HepG2 (cell line): ENCODE results near the gene HYOU1. TPM values are rescaled to one million over a fixed set of nuclear protein-coding genes. Genes with fewer than 3 reads are reported as not detected.

ENCODE experiments used
- BHLHE40 ChIP-seq: IDR thresholded peaks from 2 replicates; pipeline ENCODE4 v1.6.1; 2011; ENCODE audit warnings: low read length, improper control_type of control experiment
- CREB3 ChIP-seq: sonication (generic); formaldehyde crosslinking; IDR thresholded peaks from 2 replicates; pipeline ENCODE4 v1.5.0; 2020; ENCODE audit warnings: missing genetic modification reagents
- ELK4 ChIP-seq: sonication (generic); formaldehyde crosslinking; IDR thresholded peaks from 2 replicates; pipeline ENCODE4 v1.9.0; 2021; ENCODE audit warnings: missing genetic modification reagents, borderline replicate concordance
- HMGXB4 ChIP-seq, 2 experiments: sonication (generic) in 1 of 2; formaldehyde crosslinking in 1 of 2; IDR thresholded peaks; 2 replicates each; pipeline versions ENCODE4 v1.4.0 to v1.6.1; 2018 to 2020; ENCODE audit warnings: missing genetic modification reagents in 2 of 2, borderline replicate concordance in 1 of 2, low read depth in 1 of 2, mild to moderate bottlenecking in 1 of 2, missing biosample characterization in 1 of 2
- NFRKB ChIP-seq: fragments of 450-650 bp; IDR thresholded peaks from 2 replicates; pipeline ENCODE4 v1.6.1; 2017
- PAF1 ChIP-seq: IDR thresholded peaks from 2 replicates; pipeline ENCODE4 v1.6.1; 2016; ENCODE audit warnings: missing genetic modification reagents, missing compliant biosample characterization
- PHF5A ChIP-seq: IDR thresholded peaks from one replicate; pipeline ENCODE4 v1.6.1; 2018; ENCODE audit warnings: low read depth, missing genetic modification reagents; ENCODE audit not compliant: unreplicated experiment
- RFX5 ChIP-seq: IDR thresholded peaks from 2 replicates; pipeline ENCODE4 v1.6.1; 2011; ENCODE audit warnings: low read depth, low read length, improper control_type of control experiment
- SMAD9 ChIP-seq: sonication (generic); formaldehyde crosslinking; IDR thresholded peaks from 2 replicates; pipeline ENCODE4 v1.5.1; 2020; ENCODE audit warnings: mild to moderate bottlenecking, missing genetic modification reagents
- SOX13 ChIP-seq, 3 experiments: fragments of 450-650 bp in 1 of 3; sonication (generic) in 1 of 3; formaldehyde crosslinking in 1 of 3; IDR thresholded peaks in 2 of 3; conservative IDR thresholded peaks in 1 of 3; 2 replicates each; pipeline versions ENCODE4 v1.5.0 to v1.6.1; 2016 to 2020; ENCODE audit warnings: antibody characterized with exemption in 1 of 3, mild to moderate bottlenecking in 1 of 3, missing compliant biosample characterization in 1 of 3, missing genetic modification reagents in 1 of 3, moderate library complexity in 1 of 3
- SP140L ChIP-seq: sonication (generic); formaldehyde crosslinking; IDR thresholded peaks from 2 replicates; pipeline ENCODE4 v1.4.0; 2020; ENCODE audit warnings: missing genetic modification reagents, borderline replicate concordance
- THAP8 ChIP-seq: sonication (generic); formaldehyde crosslinking; IDR thresholded peaks from 2 replicates; pipeline ENCODE4 v1.5.1; 2020; ENCODE audit warnings: missing genetic modification reagents, mild to moderate bottlenecking, borderline replicate concordance
- ZBTB2 ChIP-seq: sonication (generic); formaldehyde crosslinking; IDR thresholded peaks from 2 replicates; pipeline ENCODE4 v1.8.0; 2022; ENCODE audit warnings: low read depth, missing genetic modification reagents
- ZNF441 ChIP-seq: sonication (generic); formaldehyde crosslinking; IDR thresholded peaks from 2 replicates; pipeline ENCODE4 v1.7.0; 2021; ENCODE audit warnings: missing genetic modification reagents, borderline replicate concordance
- ZNF513 ChIP-seq: sonication (generic); formaldehyde crosslinking; conservative IDR thresholded peaks from 2 replicates; pipeline ENCODE4 v1.5.0; 2020; ENCODE audit warnings: missing genetic modification reagents
- ZNF775 ChIP-seq: sonication (generic); formaldehyde crosslinking; IDR thresholded peaks from 2 replicates; pipeline ENCODE4 v1.4.0; 2020; ENCODE audit warnings: missing genetic modification reagents, mild to moderate bottlenecking, moderate library complexity, borderline replicate concordance
- ZNF776 ChIP-seq: sonication (generic); formaldehyde crosslinking; IDR thresholded peaks from 2 replicates; pipeline ENCODE4 v1.4.0; 2020; ENCODE audit warnings: mild to moderate bottlenecking, missing genetic modification reagents
- polyA plus RNA-seq, 8 experiments: library from polyadenylated mRNA; depleted of rRNA in 3 of 8; stranded (reverse) in 7 of 8; unstranded in 1 of 8; fragments of >200 nt; fragmentation: Illumina TruSeq in 4 of 8; extraction: Trizol in 4 of 8; gene quantifications; 2 replicates each; pipeline versions ENCODE4 v1.2.1 to v1.2.3, GENCODE V29; 2011 to 2016; ENCODE audit warnings: low read depth in 4 of 8, missing spikeins in 1 of 8, mixed read lengths in 1 of 8; ENCODE audit not compliant: insufficient read depth in 1 of 8
- total RNA-seq, 5 experiments: library from RNA; depleted of rRNA; stranded (reverse); fragments of >200 nt; fragmentation: Illumina TruSeq; extraction: Trizol; gene quantifications; 2 replicates each; pipeline ENCODE4 v1.2.3, GENCODE V29; 2016; ENCODE audit warnings: low read depth in 1 of 5

Gene HYOU1
- total and polyA plus RNA-seq, 2 of the 13 experiments (the other 11 are each of a cell fraction or from before 2014, with no cell fraction given), result 127 to 155 TPM

GRCh38 chr11:119095066-119095880 lies 38.3 kb upstream of the HYOU1 start (continued):
- peak; percentile 27; the same call in 1 of the 2 replicates for TF ChIP-seq ZNF513 (CRISPR knock-in tag)
- TF ChIP-seq SMAD9 (CRISPR knock-in tag), result peak; percentile 82
- peak; percentile 91 for TF ChIP-seq ZNF776
- TF ChIP-seq CREB3, result no peak
- TF ChIP-seq BHLHE40, result no peak
- TF ChIP-seq RFX5, result peak; percentile 61
- peak; percentile 66 for TF ChIP-seq SOX13 (IDR thresholded peaks at IDR 0.05)
- peak in 1 of 2 experiments; percentile 97; a peak in 3 of 4 replicates for TF ChIP-seq SOX13 (CRISPR knock-in tag; conservative IDR thresholded peaks at IDR 0.05 in 1 of 2, IDR thresholded peaks at IDR 0.05 in 1 of 2)
- TF ChIP-seq THAP8 (CRISPR knock-in tag), result peak; percentile 86; the same call in 1 of the 2 replicates
- peak; percentile 91 to 92 for TF ChIP-seq HMGXB4 (CRISPR knock-in tag; IDR thresholded peaks at IDR 0.05; ENCODE audit: borderline replicate concordance in 1 of 2, low read depth in 1 of 2)
- TF ChIP-seq SP140L (CRISPR knock-in tag), result peak; percentile 38; the same call in 1 of the 2 replicates
- no peak for TF ChIP-seq PAF1 (CRISPR knock-in tag)
- TF ChIP-seq ZNF775 (CRISPR knock-in tag), result no peak
- TF ChIP-seq NFRKB, result no peak
- peak; percentile 77 for TF ChIP-seq ZBTB2 (CRISPR knock-in tag)
- TF ChIP-seq ELK4 (CRISPR knock-in tag), result 0 out of 2 replicates have a peak, but pooled peaks have one; percentile 25
- no peak for TF ChIP-seq PHF5A (CRISPR knock-in tag)
- 0 out of 2 replicates have a peak, but pooled peaks have one; percentile 56 for TF ChIP-seq ZNF441 (CRISPR knock-in tag)
